Dedifferentiated amniotic fluid mesenchymal stem cell (primary cell): ENCODE results near the gene GZF1.

Experiments used
- DNase-seq: peaks from one replicate; pipeline ENCODE4 v3.0.0-alpha.2; 2016; ENCODE audit errors: extremely low spot score

The GZF1 gene

GRCh38 chr20:23369072-23369823 is 7.3 kb downstream of the GZF1 start:
- DNase-seq = no peak

GRCh38 chr20:23370274-23370673 is 8.3 kb downstream of the GZF1 start:
- DNase-seq = no peak

- DNase-seq = no peak
These were observed 8.9 kb downstream of the GZF1 start for GRCh38 chr20:23370873-23371272.

GRCh38 chr20:23371496-23371895 is 9.5 kb downstream of the GZF1 start:
- no peak for DNase-seq

- no peak for DNase-seq
These were observed 12.5 kb downstream of the GZF1 start for GRCh38 chr20:23374441-23374840.

- no peak for DNase-seq
These were observed 13.8 kb downstream of the GZF1 start for GRCh38 chr20:23375827-23376226.

GRCh38 chr20:23379772-23380171 is 17.8 kb downstream of the GZF1 start:
- DNase-seq = no peak

- no peak for DNase-seq
These were observed 19.9 kb downstream of the GZF1 start for GRCh38 chr20:23381876-23382275.

- DNase-seq = no peak
These were observed 24.5 kb downstream of the GZF1 start for GRCh38 chr20:23386304-23387117.

GRCh38 chr20:23387118-23387443 is 25.1 kb downstream of the GZF1 start:
- DNase-seq = no peak

GRCh38 chr20:23390091-23390774 is 28.3 kb downstream of the GZF1 start:
- DNase-seq = no peak

GRCh38 chr20:23391707-23392310 is 29.8 kb downstream of the GZF1 start:
- DNase-seq = no peak

- DNase-seq = no peak
These were observed 32.2 kb downstream of the GZF1 start for GRCh38 chr20:23393996-23394775.

GRCh38 chr20:23396950-23397627 is 35.1 kb downstream of the GZF1 start:
- DNase-seq = no peak

GRCh38 chr20:23397961-23398360 is 36.0 kb downstream of the GZF1 start:
- DNase-seq = no peak

- DNase-seq = no peak
These were observed 37.7 kb downstream of the GZF1 start for GRCh38 chr20:23399568-23400241.

GRCh38 chr20:23401051-23401450 is 39.1 kb downstream of the GZF1 start:
- DNase-seq = no peak

GRCh38 chr20:23403751-23404150 is 41.8 kb downstream of the GZF1 start:
- no peak for DNase-seq

- DNase-seq = no peak
These were observed 42.2 kb downstream of the GZF1 start for GRCh38 chr20:23404196-23404595.

GRCh38 chr20:23406880-23407279 is 44.9 kb downstream of the GZF1 start:
- no peak for DNase-seq
